Superior temporal gyrus (tissue), 1 donor: ENCODE data around the gene GNPDA1.
A peak's percentile ranks its signal among the peaks of the same experiment; 100 is the strongest.
"Not testable (repeated sequence)": the region's sequence is repeated elsewhere in the genome, so short reads cannot be mapped to it uniquely, and the experiment has no call there.

Experiments
- DNase-seq: peaks from one replicate; pipeline ENCODE4 v3.0.0-alpha.2; 2016; ENCODE audit errors: extremely low spot score

GNPDA1 gene

GRCh38 chr5:142012792-142013388 lies at the start of gene GNPDA1:
Gene GNPDA1 (minus strand): TSS chr5:142013027. CDS start chr5:142012035, 992 bp downstream.
- peak; percentile 80 for DNase-seq

- no peak for DNase-seq
These were observed 46.6 kb upstream of the GNPDA1 start for GRCh38 chr5:142059304-142059940.

- no peak for DNase-seq
These were observed 44.9 kb upstream of the GNPDA1 start for GRCh38 chr5:142057697-142058056.

GRCh38 chr5:142056816-142057696 lies 44.2 kb upstream of the GNPDA1 start:
- DNase-seq = peak; percentile 79

- no peak for DNase-seq
These were observed 42.5 kb upstream of the GNPDA1 start for GRCh38 chr5:142055301-142055700.

- DNase-seq = peak; percentile 76
These were observed 40.8 kb upstream of the GNPDA1 start for GRCh38 chr5:142053426-142054151.

- not testable (repeated sequence) for DNase-seq
These were observed 39.2 kb upstream of the GNPDA1 start for GRCh38 chr5:142052026-142052425.

GRCh38 chr5:142048272-142048671 lies 35.4 kb upstream of the GNPDA1 start:
- no peak for DNase-seq

- no peak for DNase-seq
These were observed 33.4 kb upstream of the GNPDA1 start for GRCh38 chr5:142046191-142046590.

GRCh38 chr5:142040881-142041280 lies 28.1 kb upstream of the GNPDA1 start:
- DNase-seq = not testable (repeated sequence)

- no peak for DNase-seq
These were observed 27.5 kb upstream of the GNPDA1 start for GRCh38 chr5:142040285-142040684.

- DNase-seq = no peak
These were observed 25.9 kb upstream of the GNPDA1 start for GRCh38 chr5:142038735-142039134.

- DNase-seq = not testable (repeated sequence)
These were observed 24.8 kb upstream of the GNPDA1 start for GRCh38 chr5:142037599-142037998.

- DNase-seq = no peak
These were observed 24.1 kb upstream of the GNPDA1 start for GRCh38 chr5:142036918-142037317.

GRCh38 chr5:142034994-142035393 lies 22.2 kb upstream of the GNPDA1 start:
- DNase-seq = no peak

- DNase-seq = not testable (repeated sequence)
These were observed 21.1 kb upstream of the GNPDA1 start for GRCh38 chr5:142033632-142034567.

- no peak for DNase-seq
These were observed 20.2 kb upstream of the GNPDA1 start for GRCh38 chr5:142032747-142033631.

- DNase-seq = no peak
These were observed 19.3 kb upstream of the GNPDA1 start for GRCh38 chr5:142032150-142032549.

- DNase-seq = no peak
These were observed 12.8 kb upstream of the GNPDA1 start for GRCh38 chr5:142025637-142026036.

GRCh38 chr5:142024771-142025304 lies 12.0 kb upstream of the GNPDA1 start:
- peak; percentile 94 for DNase-seq
